Measurements from ENCODE around the gene RNF123. TPM values are rescaled to one million over a fixed set of nuclear protein-coding genes. Genes with fewer than 3 reads are reported as not detected.

RNF123 gene
- total RNA-seq, 1 experiment from 2014 or later: 23.1 TPM

- ChIA-PET POLR2A (no interaction called here), CTCF (no interaction called here)
- Histone ChIP-seq H3K4me3 (ENCODE audit: low read depth in 2 of 2, low read length in 2 of 2) (no peak overlapping the region), H3K27ac (ENCODE audit: low read length) (no peak overlapping the region), H3K27me3 (ENCODE audit: control insufficient read depth, insufficient read depth, low read length) (no peaks in the 10 kb centered on the region), H3K36me3 (ENCODE audit: control insufficient read depth, insufficient read depth, low read length) (no peaks in the 10 kb centered on the region), H3K4me1 (ENCODE audit: control insufficient read depth, insufficient read depth, low read length) (no peaks in the 10 kb centered on the region), H3K9me3 (ENCODE audit: control insufficient read depth, insufficient read depth, low read depth, low read length) (no peaks in the 10 kb centered on the region)
- intact Hi-C loops (cut with micrococcal nuclease; ENCODE audit: unreplicated experiment) (no loop called here), in situ Hi-C loops (cut with HindIII; ENCODE audit: low pct_unique_long_range_greater_than_20kb, low sequenced_read_pairs) (no loop called here)
- no peak for DNase-seq (ENCODE audit: low read depth, low spot score)
- TF ChIP-seq TCF7L2 (IDR thresholded peaks at IDR 0.05; ENCODE audit: low read depth, low read length) (no peak), CTCF (IDR thresholded peaks at IDR 0.05) (no peak), REST (IDR thresholded peaks at IDR 0.05; ENCODE audit: insufficient read depth in 1 of 2, low read depth in 2 of 2, low read length in 1 of 2) (no peak), SIN3A (IDR thresholded peaks at IDR 0.05; ENCODE audit: borderline replicate concordance, insufficient read depth, low read depth, low read length) (no peak), POLR2AphosphoS5 (IDR thresholded peaks at IDR 0.05; ENCODE audit: low read depth, low read length) (no peak)
- ATAC-seq: no peak
- no TSS peak for BruUV-seq (replicated peaks)
Measured at GRCh38 chr3:49704629-49705028, 15.3 kb downstream of the RNF123 start.

- no peak overlapping the region for H3K27ac ChIP-seq (ENCODE audit: low read length)
- intact Hi-C loops (cut with micrococcal nuclease; ENCODE audit: unreplicated experiment) (no loop called here), in situ Hi-C loops (cut with HindIII; ENCODE audit: low pct_unique_long_range_greater_than_20kb, low sequenced_read_pairs) (no loop called here)
- TF ChIP-seq SIN3A (IDR thresholded peaks at IDR 0.05; ENCODE audit: borderline replicate concordance, insufficient read depth, low read depth, low read length) (no peak), TCF7L2 (IDR thresholded peaks at IDR 0.05; ENCODE audit: low read depth, low read length) (no peak), POLR2AphosphoS5 (IDR thresholded peaks at IDR 0.05; ENCODE audit: low read depth, low read length) (no peak), CTCF (IDR thresholded peaks at IDR 0.05) (no peak), REST (IDR thresholded peaks at IDR 0.05; ENCODE audit: insufficient read depth in 1 of 2, low read depth in 2 of 2, low read length in 1 of 2) (no peak)
- BruUV-seq (replicated peaks): no TSS peak
- DNase-seq (ENCODE audit: low read depth, low spot score) (no peak), ATAC-seq (no peak)
- ChIA-PET CTCF (no interaction called here), POLR2A (no interaction called here)
- H3K36me3 ChIP-seq (ENCODE audit: control insufficient read depth, insufficient read depth, low read length): no peaks in the 10 kb centered on the region
- H3K9me3 ChIP-seq (ENCODE audit: control insufficient read depth, insufficient read depth, low read depth, low read length): no peaks in the 10 kb centered on the region
- H3K4me1 ChIP-seq (ENCODE audit: control insufficient read depth, insufficient read depth, low read length): no peaks in the 10 kb centered on the region
- no peak overlapping the region for H3K4me3 ChIP-seq (ENCODE audit: low read depth in 2 of 2, low read length in 2 of 2)
- H3K27me3 ChIP-seq (ENCODE audit: control insufficient read depth, insufficient read depth, low read length): no peaks in the 10 kb centered on the region
Measured at GRCh38 chr3:49705390-49705960, 16.1 kb downstream of the RNF123 start.

Data from Panc1 (cell line).